Panc1 (cell line): Measurements from ENCODE around the gene NTM. TPM values are rescaled to one million over a fixed set of nuclear protein-coding genes. Genes with fewer than 3 reads are reported as not detected.

Source experiments
- ATAC-seq: fragments of 200-7000 bp; cut with Tn5 transposase; 2 replicates; pipeline ENCODE4 v1.9.1; 2020; ENCODE audit warnings: mild to moderate bottlenecking, moderate library complexity
- BruUV-seq: library from RNA; stranded (reverse); fragments of 400-500 nt; replicated peaks from 2 replicates; lab custom pipeline; 2021; lab: Mats Ljungman, UMichigan
- CTCF ChIA-PET: fragments of 300-600 bp; sonication (Branson Sonifier 250); formaldehyde crosslinking; loops from one replicate; lab custom pipeline; 2022; ENCODE audit warnings: antibody characterized with exemption; lab: Charles Lee
- POLR2A ChIA-PET: fragments of 300-600 bp; sonication (Branson Sonifier 250); formaldehyde crosslinking; loops from one replicate; lab custom pipeline; 2022; ENCODE audit warnings: antibody characterized with exemption; lab: Charles Lee
- DNase-seq: peaks from one replicate; pipeline ENCODE4 v3.0.0-alpha.2; 2010; ENCODE audit warnings: low read depth, low spot score
- H3K27ac ChIP-seq: 2 replicates; pipeline ENCODE4 v1.5.1; 2011; ENCODE audit warnings: mild to moderate bottlenecking, low read length, inconsistent platforms
- H3K27me3 ChIP-seq: fragments of 200-500 bp; sonication (Bioruptor generic); 2 replicates; pipeline ENCODE4 v1.6.0; 2014; ENCODE audit warnings: low read length, inconsistent platforms; ENCODE audit not compliant: control insufficient read depth, insufficient read depth
- H3K36me3 ChIP-seq: fragments of 200-500 bp; sonication (Bioruptor generic); 2 replicates; pipeline ENCODE4 v1.5.1; 2014; ENCODE audit warnings: inconsistent platforms, mild to moderate bottlenecking, low read length, moderate library complexity; ENCODE audit not compliant: control insufficient read depth, insufficient read depth
- H3K4me1 ChIP-seq: 2 replicates; pipeline ENCODE4 v1.5.1; 2011; ENCODE audit warnings: inconsistent platforms, mild to moderate bottlenecking, low read length, moderate library complexity; ENCODE audit not compliant: control insufficient read depth, insufficient read depth
- H3K4me3 ChIP-seq, 2 experiments: 2 replicates each; pipeline ENCODE4 v1.5.1; 2011 to 2012; ENCODE audit warnings: low read depth in 2 of 2, low read length in 2 of 2, mild to moderate bottlenecking in 2 of 2, inconsistent platforms in 1 of 2, moderate library complexity in 1 of 2
- H3K9me3 ChIP-seq: fragments of 200-500 bp; sonication (Bioruptor generic); 2 replicates; pipeline ENCODE4 v1.5.1; 2014; ENCODE audit warnings: low read depth, mild to moderate bottlenecking, inconsistent platforms, low read length, moderate library complexity; ENCODE audit not compliant: control insufficient read depth, insufficient read depth
- POLR2AphosphoS5 ChIP-seq: IDR thresholded peaks from 2 replicates; pipeline ENCODE4 v1.6.1; 2012; ENCODE audit warnings: mild to moderate bottlenecking, low read depth, low read length, moderate library complexity
- SIN3A ChIP-seq: IDR thresholded peaks from 2 replicates; pipeline ENCODE4 v1.6.1; 2012; ENCODE audit warnings: low read depth, mild to moderate bottlenecking, low read length, moderate library complexity, borderline replicate concordance; ENCODE audit not compliant: insufficient read depth
- TCF7L2 ChIP-seq: IDR thresholded peaks from 2 replicates; pipeline ENCODE4 v1.6.1; 2011; ENCODE audit warnings: mild to moderate bottlenecking, low read depth, low read length, inconsistent platforms
- in situ Hi-C: cut with HindIII; loops from 2 replicates; pipeline ENCODE4 v1.10.0; 2016; ENCODE audit warnings: low sequenced_read_pairs, low pct_unique_long_range_greater_than_20kb
- intact Hi-C: fragments of 100-400 bp; cut with micrococcal nuclease; formaldehyde crosslinking; loops from one replicate; pipeline ENCODE4 v1.10.0; 2022; ENCODE audit not compliant: unreplicated experiment
- total RNA-seq: library from RNA; stranded (reverse); gene quantifications from one replicate; pipeline ENCODE4 v1.2.1, GENCODE V29; 2021; ENCODE audit not compliant: unreplicated experiment
- TF ChIP-seq, protein P1 (sequence below), 2 experiments: IDR thresholded peaks; 2 replicates each; pipeline ENCODE4 v1.6.1; 2011 to 2012; ENCODE audit warnings: low read depth in 2 of 2, control low read depth in 1 of 2, low read length in 1 of 2, mild to moderate bottlenecking in 1 of 2, moderate library complexity in 1 of 2; ENCODE audit not compliant: insufficient read depth in 1 of 2
- TF ChIP-seq, protein P2 (sequence below): fragments of 450-650 bp; IDR thresholded peaks from 2 replicates; pipeline ENCODE4 v1.5.1; 2017; ENCODE audit warnings: mild to moderate bottlenecking

The NTM gene
- total RNA-seq, 1 experiment from 2014 or later, result 0.10 TPM

DNA sequence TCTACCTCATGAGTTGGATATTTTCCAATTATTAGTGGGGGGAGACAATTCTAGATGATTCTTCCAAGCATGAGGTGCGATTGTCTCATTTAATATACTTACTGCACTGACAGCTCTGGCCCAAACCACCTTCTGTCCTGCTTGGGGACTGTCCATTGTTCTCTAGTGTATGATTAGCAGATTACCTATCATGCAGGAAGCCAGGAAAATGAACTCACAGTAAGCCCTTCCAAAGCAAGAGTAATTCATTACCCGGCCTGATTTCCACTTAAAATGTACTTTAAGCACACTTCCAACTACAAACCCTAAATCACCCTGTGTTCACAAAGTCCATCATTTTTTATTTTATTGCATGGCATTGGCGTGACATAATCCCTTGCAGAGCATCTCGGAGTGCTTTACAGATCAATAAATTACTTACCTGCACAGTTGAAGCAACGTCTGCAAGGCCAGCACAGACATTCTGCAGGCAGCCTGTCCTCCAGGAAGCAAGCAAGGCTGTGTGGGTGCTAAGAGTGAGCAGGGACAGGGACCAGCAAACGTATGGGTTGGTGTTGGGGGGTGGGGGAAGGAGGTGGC lies 838.2 kb downstream of the NTM start:
- no peak for ATAC-seq

DNA sequence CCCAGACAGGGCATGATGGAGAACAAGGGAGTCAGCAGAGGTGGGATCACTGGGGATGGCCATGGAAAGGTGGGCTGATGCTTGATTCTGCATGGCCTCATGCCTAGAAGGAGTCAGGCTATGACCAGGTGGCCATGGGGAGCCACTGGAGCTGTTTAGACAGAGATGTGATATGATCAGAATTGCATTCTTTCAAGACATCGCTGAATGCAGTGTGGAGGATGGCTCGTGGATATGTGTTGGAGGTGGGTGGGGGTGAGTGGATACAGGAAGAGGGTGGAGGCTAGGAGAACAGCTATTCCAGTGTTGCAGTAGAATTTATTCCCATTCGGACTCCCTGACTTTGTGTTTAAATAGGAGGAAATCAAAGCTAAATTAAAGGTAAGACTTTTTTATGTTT lies 841.1 kb downstream of the NTM start:
- Histone ChIP-seq H3K9me3 (no peaks in the 10 kb centered on the region), H3K4me3 (no peak overlapping the region), H3K4me1 (no peaks in the 10 kb centered on the region), H3K27ac (no peak overlapping the region), H3K27me3 (no peaks in the 10 kb centered on the region), H3K36me3 (no peaks in the 10 kb centered on the region)
- DNase-seq (no peak), ATAC-seq (no peak)
- no TSS peak for BruUV-seq
- in situ Hi-C loops (no loop called here), intact Hi-C loops (no loop called here)
- ChIA-PET CTCF (no interaction called here), POLR2A (no interaction called here)
- TF ChIP-seq, protein P1, sequence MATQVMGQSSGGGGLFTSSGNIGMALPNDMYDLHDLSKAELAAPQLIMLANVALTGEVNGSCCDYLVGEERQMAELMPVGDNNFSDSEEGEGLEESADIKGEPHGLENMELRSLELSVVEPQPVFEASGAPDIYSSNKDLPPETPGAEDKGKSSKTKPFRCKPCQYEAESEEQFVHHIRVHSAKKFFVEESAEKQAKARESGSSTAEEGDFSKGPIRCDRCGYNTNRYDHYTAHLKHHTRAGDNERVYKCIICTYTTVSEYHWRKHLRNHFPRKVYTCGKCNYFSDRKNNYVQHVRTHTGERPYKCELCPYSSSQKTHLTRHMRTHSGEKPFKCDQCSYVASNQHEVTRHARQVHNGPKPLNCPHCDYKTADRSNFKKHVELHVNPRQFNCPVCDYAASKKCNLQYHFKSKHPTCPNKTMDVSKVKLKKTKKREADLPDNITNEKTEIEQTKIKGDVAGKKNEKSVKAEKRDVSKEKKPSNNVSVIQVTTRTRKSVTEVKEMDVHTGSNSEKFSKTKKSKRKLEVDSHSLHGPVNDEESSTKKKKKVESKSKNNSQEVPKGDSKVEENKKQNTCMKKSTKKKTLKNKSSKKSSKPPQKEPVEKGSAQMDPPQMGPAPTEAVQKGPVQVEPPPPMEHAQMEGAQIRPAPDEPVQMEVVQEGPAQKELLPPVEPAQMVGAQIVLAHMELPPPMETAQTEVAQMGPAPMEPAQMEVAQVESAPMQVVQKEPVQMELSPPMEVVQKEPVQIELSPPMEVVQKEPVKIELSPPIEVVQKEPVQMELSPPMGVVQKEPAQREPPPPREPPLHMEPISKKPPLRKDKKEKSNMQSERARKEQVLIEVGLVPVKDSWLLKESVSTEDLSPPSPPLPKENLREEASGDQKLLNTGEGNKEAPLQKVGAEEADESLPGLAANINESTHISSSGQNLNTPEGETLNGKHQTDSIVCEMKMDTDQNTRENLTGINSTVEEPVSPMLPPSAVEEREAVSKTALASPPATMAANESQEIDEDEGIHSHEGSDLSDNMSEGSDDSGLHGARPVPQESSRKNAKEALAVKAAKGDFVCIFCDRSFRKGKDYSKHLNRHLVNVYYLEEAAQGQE (IDR thresholded peaks at IDR 0.05; ENCODE audit: insufficient read depth in 1 of 2, low read depth in 2 of 2, low read length in 1 of 2), result no peak
- TF ChIP-seq, protein P2, sequence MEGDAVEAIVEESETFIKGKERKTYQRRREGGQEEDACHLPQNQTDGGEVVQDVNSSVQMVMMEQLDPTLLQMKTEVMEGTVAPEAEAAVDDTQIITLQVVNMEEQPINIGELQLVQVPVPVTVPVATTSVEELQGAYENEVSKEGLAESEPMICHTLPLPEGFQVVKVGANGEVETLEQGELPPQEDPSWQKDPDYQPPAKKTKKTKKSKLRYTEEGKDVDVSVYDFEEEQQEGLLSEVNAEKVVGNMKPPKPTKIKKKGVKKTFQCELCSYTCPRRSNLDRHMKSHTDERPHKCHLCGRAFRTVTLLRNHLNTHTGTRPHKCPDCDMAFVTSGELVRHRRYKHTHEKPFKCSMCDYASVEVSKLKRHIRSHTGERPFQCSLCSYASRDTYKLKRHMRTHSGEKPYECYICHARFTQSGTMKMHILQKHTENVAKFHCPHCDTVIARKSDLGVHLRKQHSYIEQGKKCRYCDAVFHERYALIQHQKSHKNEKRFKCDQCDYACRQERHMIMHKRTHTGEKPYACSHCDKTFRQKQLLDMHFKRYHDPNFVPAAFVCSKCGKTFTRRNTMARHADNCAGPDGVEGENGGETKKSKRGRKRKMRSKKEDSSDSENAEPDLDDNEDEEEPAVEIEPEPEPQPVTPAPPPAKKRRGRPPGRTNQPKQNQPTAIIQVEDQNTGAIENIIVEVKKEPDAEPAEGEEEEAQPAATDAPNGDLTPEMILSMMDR, result no peak
- TF ChIP-seq POLR2AphosphoS5 (no peak), SIN3A (no peak), TCF7L2 (no peak)

More for the DNA sequence above, 838.2 kb downstream of the NTM start:
- Histone ChIP-seq H3K4me3 (no peak overlapping the region), H3K9me3 (no peaks in the 10 kb centered on the region), H3K4me1 (no peaks in the 10 kb centered on the region), H3K27me3 (no peaks in the 10 kb centered on the region), H3K27ac (no peak overlapping the region), H3K36me3 (no peaks in the 10 kb centered on the region)
- in situ Hi-C loops (no loop called here), intact Hi-C loops (no loop called here)
- ChIA-PET CTCF (no interaction called here), POLR2A (no interaction called here)
- TF ChIP-seq, protein P2, result no peak
- TF ChIP-seq SIN3A (no peak), TCF7L2 (no peak)
- no TSS peak for BruUV-seq
- no peak for DNase-seq
